Stomach smooth muscle (tissue), 2 donors: ENCODE measurements around the gene ADAMTSL1.

Experiments used
- H3K27ac ChIP-seq: one replicate; pipeline ENCODE4 v1.7.0; 2013; ENCODE audit warnings: mild to moderate bottlenecking, low read length, inconsistent platforms
- H3K27me3 ChIP-seq, 2 donors: one replicate each; pipeline ENCODE4 v1.7.0; 2013; ENCODE audit warnings: low read length in 2 of 2; ENCODE audit not compliant: insufficient read depth in 2 of 2, control insufficient read depth in 1 of 2
- H3K36me3 ChIP-seq, 2 donors: one replicate each; pipeline ENCODE4 v1.7.0; 2013; ENCODE audit warnings: low read length in 2 of 2; ENCODE audit not compliant: control insufficient read depth in 2 of 2, insufficient read depth in 2 of 2
- H3K4me1 ChIP-seq: one replicate; pipeline ENCODE4 v1.7.0; 2013; ENCODE audit warnings: low read length; ENCODE audit not compliant: control insufficient read depth, insufficient read depth
- H3K4me3 ChIP-seq, 2 donors: one replicate each; pipeline ENCODE4 v1.7.0; 2013; ENCODE audit warnings: low read length in 2 of 2
- H3K9ac ChIP-seq, 2 donors: one replicate each; pipeline ENCODE4 v1.7.0; 2013; ENCODE audit warnings: low read length in 2 of 2, mild to moderate bottlenecking in 1 of 2
- H3K9me3 ChIP-seq, 2 donors: one replicate each; pipeline ENCODE4 v1.7.0; 2013; ENCODE audit warnings: low read length in 2 of 2; ENCODE audit not compliant: control insufficient read depth in 2 of 2
- donor health status: healthy.
- donor health status: Pancreatic carcinoma.

The ADAMTSL1 gene

DNA sequence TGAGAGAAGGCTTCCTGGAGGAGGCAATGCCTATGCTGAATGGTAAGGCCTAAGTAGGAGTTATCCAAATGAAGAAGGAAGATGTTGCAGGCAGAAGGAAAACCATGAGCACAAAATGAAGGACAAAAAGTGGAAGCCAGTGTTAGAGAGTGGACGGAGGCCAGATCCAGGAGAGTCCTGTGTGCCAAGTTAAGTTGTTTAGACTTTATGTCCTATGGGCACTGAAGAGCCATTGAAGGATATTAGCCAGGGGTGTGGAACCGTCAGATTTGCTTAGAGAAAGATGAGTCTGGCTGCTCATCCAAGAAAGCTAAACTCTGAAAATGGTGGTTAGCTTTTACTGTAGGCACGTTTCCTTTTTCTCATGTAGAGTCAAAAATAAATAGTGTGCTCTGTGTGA is 254.7 kb downstream of the ADAMTSL1 start:
- no peaks in the 10 kb centered on the region for H3K4me1 ChIP-seq
- H3K9me3 ChIP-seq: no peaks in the 10 kb centered on the region
- H3K4me3 ChIP-seq: no peak overlapping the region
- H3K27me3 ChIP-seq: no peaks in the 10 kb centered on the region
- H3K36me3 ChIP-seq: no peaks in the 10 kb centered on the region
- H3K9ac ChIP-seq: no peak overlapping the region
- H3K27ac ChIP-seq: no peak overlapping the region

DNA sequence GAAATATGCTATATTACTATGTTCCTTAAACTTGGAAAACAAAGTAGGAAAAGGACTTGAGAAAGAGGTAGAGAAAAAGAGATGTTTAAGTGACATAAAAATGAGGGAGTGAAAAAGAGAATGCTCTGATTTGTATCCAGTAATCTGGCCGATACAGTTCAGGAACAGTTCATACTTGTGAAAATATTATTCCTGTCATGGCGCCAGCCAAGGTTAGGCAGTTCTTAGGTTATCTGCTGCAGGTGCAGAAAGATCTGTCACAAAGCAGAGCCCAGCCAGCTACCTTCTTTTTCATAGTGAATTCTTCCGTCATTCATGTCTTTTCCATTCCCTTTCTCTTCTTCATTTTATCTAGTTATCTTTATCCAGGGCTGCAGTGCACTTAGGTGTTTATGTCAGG is 256.3 kb downstream of the ADAMTSL1 start:
- H3K9me3 ChIP-seq: no peaks in the 10 kb centered on the region
- no peaks in the 10 kb centered on the region for H3K4me1 ChIP-seq
- H3K9ac ChIP-seq: no peak overlapping the region
- H3K27ac ChIP-seq: no peak overlapping the region
- H3K4me3 ChIP-seq: no peak overlapping the region
- no peaks in the 10 kb centered on the region for H3K36me3 ChIP-seq
- no peaks in the 10 kb centered on the region for H3K27me3 ChIP-seq

DNA sequence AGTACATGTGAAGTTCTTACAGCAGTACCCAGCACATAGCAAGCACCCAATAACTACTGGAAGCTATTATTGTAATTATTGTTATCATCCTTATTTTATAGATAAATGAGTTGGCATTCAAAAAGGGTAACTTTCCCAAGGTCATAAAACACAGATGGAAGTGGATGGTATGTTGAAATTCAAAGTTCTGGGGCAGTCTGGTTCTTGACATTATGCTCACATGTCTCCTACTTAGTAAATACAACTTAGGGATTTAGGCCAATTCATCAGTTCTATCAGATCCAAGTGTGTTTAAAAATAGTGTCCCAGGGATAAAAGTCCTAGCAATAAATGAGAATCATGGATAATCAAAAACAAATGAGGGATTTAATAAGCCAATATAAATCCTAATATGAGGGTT is 265.2 kb downstream of the ADAMTSL1 start:
- Histone ChIP-seq H3K4me1 (peaks cover 5% of the 10 kb centered on the region), H3K4me3 (no peak overlapping the region), H3K9me3 (no peaks in the 10 kb centered on the region), H3K27ac (no peak overlapping the region), H3K27me3 (no peaks in the 10 kb centered on the region), H3K36me3 (no peaks in the 10 kb centered on the region), H3K9ac (no peak overlapping the region)

DNA sequence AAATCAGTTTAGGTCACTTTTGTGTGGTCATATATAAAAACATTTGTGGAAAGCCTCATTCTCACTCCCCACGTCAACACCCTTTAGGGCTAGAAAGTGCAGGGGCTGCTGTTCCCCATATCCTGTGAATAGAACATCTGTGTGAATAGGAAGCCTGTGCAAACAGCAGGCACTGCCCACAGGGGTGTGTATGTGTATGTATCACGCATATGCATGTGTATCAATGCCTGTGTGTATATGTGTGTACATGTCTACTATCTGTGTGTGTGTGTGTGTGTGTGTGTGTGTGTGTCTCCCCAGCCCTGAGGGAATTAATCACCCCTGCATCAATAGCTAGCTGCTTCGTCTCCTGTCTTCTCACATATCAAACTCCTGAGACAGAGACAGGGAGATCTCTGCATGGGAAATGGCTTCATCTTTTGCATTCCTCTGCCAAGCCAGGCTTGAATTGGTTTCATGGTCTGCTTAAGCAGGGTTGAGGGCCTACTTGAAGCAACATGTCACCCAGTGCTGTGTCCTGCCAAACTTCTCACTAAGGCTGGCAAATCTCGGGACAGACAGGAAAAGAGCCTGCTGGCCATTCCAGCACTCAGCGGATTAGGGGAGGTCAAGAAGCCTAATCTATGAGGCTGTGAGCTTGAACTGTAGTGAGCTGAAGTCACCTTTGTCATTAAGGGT is 265.8 kb downstream of the ADAMTSL1 start:
- Histone ChIP-seq H3K27me3 (no peaks in the 10 kb centered on the region), H3K36me3 (no peaks in the 10 kb centered on the region), H3K9me3 (no peaks in the 10 kb centered on the region), H3K27ac (no peak overlapping the region), H3K4me1 (peaks cover 5% of the 10 kb centered on the region), H3K9ac (no peak overlapping the region), H3K4me3 (no peak overlapping the region)

GRCh38 chr9:18741359-18741758 is 267.4 kb downstream of the ADAMTSL1 start:
- H3K27ac ChIP-seq: no peak overlapping the region
- H3K4me1 ChIP-seq: peaks cover 5% of the 10 kb centered on the region
- H3K9me3 ChIP-seq: no peaks in the 10 kb centered on the region
- H3K4me3 ChIP-seq: no peak overlapping the region
- H3K27me3 ChIP-seq: no peaks in the 10 kb centered on the region
- H3K36me3 ChIP-seq: no peaks in the 10 kb centered on the region
- no peak overlapping the region for H3K9ac ChIP-seq

- Histone ChIP-seq H3K27ac (no peak overlapping the region), H3K4me3 (no peak overlapping the region), H3K27me3 (no peaks in the 10 kb centered on the region)
Measured at GRCh38 chr9:18741945-18742344, 268.0 kb downstream of the ADAMTSL1 start.

DNA sequence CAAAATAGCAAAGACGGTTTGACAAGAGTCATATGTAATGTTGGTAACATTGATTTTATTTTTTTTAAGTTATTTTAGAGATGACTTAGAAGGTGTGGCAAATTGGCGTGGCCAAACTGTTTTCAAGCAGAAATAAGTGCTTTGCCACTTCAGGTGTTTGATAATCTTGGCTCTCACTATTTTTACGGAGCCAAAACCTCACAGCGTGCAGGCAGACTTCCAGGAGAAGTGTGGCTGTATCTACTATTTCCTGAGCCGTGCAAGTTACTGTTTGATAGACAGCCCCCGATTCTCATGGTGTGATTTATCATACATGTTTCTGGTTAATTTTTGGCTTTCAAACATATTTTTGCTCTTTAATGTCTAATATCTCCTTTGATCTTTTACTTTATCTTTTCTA is 269.5 kb downstream of the ADAMTSL1 start:
- Histone ChIP-seq H3K27ac (no peak overlapping the region), H3K4me3 (peak overlapping the region in 1 of 2 donors; percentile 15)

More at GRCh38 chr9:18741945-18742344, 268.0 kb downstream of the ADAMTSL1 start:
- Histone ChIP-seq H3K4me1 (peaks cover 5% of the 10 kb centered on the region), H3K9me3 (no peaks in the 10 kb centered on the region), H3K36me3 (no peaks in the 10 kb centered on the region), H3K9ac (no peak overlapping the region)

GRCh38 chr9:18743971-18744370 is 270.0 kb downstream of the ADAMTSL1 start:
- H3K9ac ChIP-seq: no peak overlapping the region
- no peaks in the 10 kb centered on the region for H3K36me3 ChIP-seq
- H3K4me1 ChIP-seq: peaks cover 16% of the 10 kb centered on the region
- H3K27me3 ChIP-seq: no peaks in the 10 kb centered on the region
- H3K27ac ChIP-seq: no peak overlapping the region
- H3K4me3 ChIP-seq: peak overlapping the region in 1 of 2 donors; percentile 15
- no peaks in the 10 kb centered on the region for H3K9me3 ChIP-seq

More for the DNA sequence above, 269.5 kb downstream of the ADAMTSL1 start:
- Histone ChIP-seq H3K4me1 (peaks cover 14% of the 10 kb centered on the region), H3K27me3 (no peaks in the 10 kb centered on the region), H3K9ac (no peak overlapping the region), H3K9me3 (no peaks in the 10 kb centered on the region), H3K36me3 (no peaks in the 10 kb centered on the region)

- Histone ChIP-seq H3K9me3 (no peaks in the 10 kb centered on the region), H3K27ac (no peak overlapping the region), H3K27me3 (no peaks in the 10 kb centered on the region), H3K4me3 (no peak overlapping the region), H3K4me1 (peaks cover 16% of the 10 kb centered on the region), H3K9ac (no peak overlapping the region), H3K36me3 (no peaks in the 10 kb centered on the region)
Measured at GRCh38 chr9:18745710-18746109, 271.8 kb downstream of the ADAMTSL1 start.

DNA sequence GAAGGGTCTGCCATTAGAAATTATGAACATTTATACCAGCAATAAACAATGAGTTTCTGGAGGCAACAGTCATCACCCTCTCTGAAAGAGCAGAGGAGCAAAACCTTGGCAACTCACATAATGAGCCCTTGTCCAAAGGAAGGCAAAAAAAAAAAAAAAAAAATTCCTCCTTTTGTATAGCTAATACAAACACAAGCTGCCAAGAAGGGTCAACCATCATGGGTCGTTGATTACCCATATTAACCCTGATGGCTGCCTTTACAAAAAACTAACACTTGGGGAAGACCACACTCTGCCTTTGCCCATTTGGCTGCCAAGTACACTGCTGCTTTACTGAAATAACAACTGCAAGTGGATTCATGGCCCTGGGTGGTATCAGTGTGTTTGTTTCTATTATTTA is 272.7 kb downstream of the ADAMTSL1 start:
- Histone ChIP-seq H3K27ac (no peak overlapping the region), H3K4me3 (no peak overlapping the region), H3K9ac (no peak overlapping the region), H3K4me1 (peaks cover 16% of the 10 kb centered on the region), H3K27me3 (no peaks in the 10 kb centered on the region), H3K9me3 (no peaks in the 10 kb centered on the region), H3K36me3 (no peaks in the 10 kb centered on the region)

DNA sequence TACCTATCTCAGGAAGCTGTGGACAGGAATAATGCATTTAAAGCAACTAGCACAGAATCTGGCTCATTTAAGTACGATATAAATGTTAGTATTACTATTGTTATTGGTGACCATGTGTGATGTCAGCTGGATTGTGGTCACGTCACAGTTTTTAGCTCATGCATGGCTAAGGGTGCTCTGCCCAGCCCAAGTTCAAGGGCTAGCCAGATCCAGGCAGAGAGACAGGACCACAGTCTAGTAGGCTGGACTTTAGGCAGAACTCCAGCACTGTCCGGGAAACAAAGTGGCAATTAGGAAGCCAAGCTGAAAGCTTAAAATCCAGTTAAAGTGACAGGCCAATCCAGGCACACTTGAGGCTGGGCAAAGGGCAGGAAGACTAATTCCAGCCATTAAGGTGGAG is 273.6 kb downstream of the ADAMTSL1 start:
- H3K4me1 ChIP-seq: peaks cover 16% of the 10 kb centered on the region
- no peak overlapping the region for H3K9ac ChIP-seq
- peak overlapping the region in 1 of 2 donors; percentile 10 for H3K4me3 ChIP-seq
- H3K27me3 ChIP-seq: no peaks in the 10 kb centered on the region
- no peaks in the 10 kb centered on the region for H3K36me3 ChIP-seq
- no peaks in the 10 kb centered on the region for H3K9me3 ChIP-seq
- no peak overlapping the region for H3K27ac ChIP-seq
